ENCODE measurements around the gene AKR1E2. TPM values are rescaled to one million over a fixed set of nuclear protein-coding genes. Genes with fewer than 3 reads are reported as not detected.

The AKR1E2 gene
- total RNA-seq, 1 donor from 2014 or later = 0.53 TPM

GRCh38 chr10:4839353-4839752 is 13.3 kb downstream of the AKR1E2 start:
- H3K9me3 ChIP-seq = no peaks in the 10 kb centered on the region
- no peak overlapping the region for H3K27ac ChIP-seq
- DNase-seq (ENCODE audit: low spot score in 2 of 2) = no peak
- H3K4me3 ChIP-seq = no peak overlapping the region
- no peaks in the 10 kb centered on the region for H3K4me1 ChIP-seq
- TF ChIP-seq CTCF (IDR thresholded peaks at IDR 0.05) = no peak
- intact Hi-C loops (cut with DNase I) = no loop called here
- peaks cover 10 to 12% of the 10 kb centered on the region in 2 donors for H3K36me3 ChIP-seq
- H3K27me3 ChIP-seq = no peaks in the 10 kb centered on the region

GRCh38 chr10:4840151-4840550 is 14.1 kb downstream of the AKR1E2 start:
- intact Hi-C loops (cut with DNase I) = loop anchor here (10.0 kb wide), 1 partner anchor 595 kb away; no protein-coding TSS in a partner anchor
- peaks cover 5 to 10% of the 10 kb centered on the region in 2 donors for H3K36me3 ChIP-seq

GRCh38 chr10:4843525-4844180 is 17.6 kb downstream of the AKR1E2 start:
- no peak for DNase-seq (ENCODE audit: low spot score in 2 of 2)
- H3K27me3 ChIP-seq = no peaks in the 10 kb centered on the region
- no peak overlapping the region for H3K4me3 ChIP-seq
- H3K36me3 ChIP-seq = no peaks in the 10 kb centered on the region
- peaks cover 0 to 2% of the 10 kb centered on the region in 2 donors for H3K4me1 ChIP-seq
- no peaks in the 10 kb centered on the region for H3K9me3 ChIP-seq
- TF ChIP-seq CTCF (IDR thresholded peaks at IDR 0.05) = no peak
- H3K27ac ChIP-seq = no peak overlapping the region
- intact Hi-C loops (cut with DNase I) = loop anchor here (10.0 kb wide), 1 partner anchor 591 kb away; no protein-coding TSS in a partner anchor

More at GRCh38 chr10:4840151-4840550, 14.1 kb downstream of the AKR1E2 start:
- Histone ChIP-seq H3K4me1 (no peaks in the 10 kb centered on the region), H3K9me3 (no peaks in the 10 kb centered on the region), H3K4me3 (no peak overlapping the region), H3K27ac (no peak overlapping the region), H3K27me3 (no peaks in the 10 kb centered on the region)
- no peak for TF ChIP-seq CTCF (IDR thresholded peaks at IDR 0.05)
- no peak for DNase-seq (ENCODE audit: low spot score in 2 of 2)

GRCh38 chr10:4844864-4845263 is 18.9 kb downstream of the AKR1E2 start:
- no peak for TF ChIP-seq CTCF (IDR thresholded peaks at IDR 0.05)
- Histone ChIP-seq H3K27ac (no peak overlapping the region), H3K27me3 (no peaks in the 10 kb centered on the region), H3K4me3 (no peak overlapping the region), H3K36me3 (no peaks in the 10 kb centered on the region), H3K4me1 (peaks cover 0 to 6% of the 10 kb centered on the region in 2 donors), H3K9me3 (no peaks in the 10 kb centered on the region)
- intact Hi-C loops (cut with DNase I) = loop anchor here (5.0 to 10.0 kb wide), 2 partner anchors 232 to 590 kb away; no protein-coding TSS in a partner anchor
- DNase-seq (ENCODE audit: low spot score in 2 of 2) = no peak

GRCh38 chr10:4845766-4846165 is 19.8 kb downstream of the AKR1E2 start:
- Histone ChIP-seq H3K9me3 (no peaks in the 10 kb centered on the region), H3K4me3 (no peak overlapping the region), H3K36me3 (no peaks in the 10 kb centered on the region), H3K27me3 (no peaks in the 10 kb centered on the region), H3K4me1 (peaks cover 0 to 11% of the 10 kb centered on the region in 2 donors), H3K27ac (no peak overlapping the region)
- no peak for TF ChIP-seq CTCF (IDR thresholded peaks at IDR 0.05)
- intact Hi-C loops (cut with DNase I) = loop anchor here (5.0 to 10.0 kb wide), 2 partner anchors 232 to 589 kb away; no protein-coding TSS in a partner anchor
- no peak for DNase-seq (ENCODE audit: low spot score in 2 of 2)

Data from ascending aorta (tissue), 2 donors.